Lower leg skin (tissue), 4 donors: ENCODE data around the gene ROBO1. TPM values are rescaled to one million over a fixed set of nuclear protein-coding genes. Genes with fewer than 3 reads are reported as not detected.

Experiments
- DNase-seq, 2 donors: peaks; one replicate each; pipeline ENCODE4 v3.0.0-alpha.2; 2019; ENCODE audit warnings: low spot score in 2 of 2
- H3K4me3 ChIP-seq: fragments of 200-600 bp; sonication (generic); 2 replicates; pipeline ENCODE4 v1.5.1; 2017; ENCODE audit warnings: mild to moderate bottlenecking, low read depth; ENCODE audit not compliant: poor library complexity, severe bottlenecking
- CTCF ChIP-seq, 3 donors: fragments of 450-650 bp; IDR thresholded peaks; one replicate each; pipeline ENCODE4 v1.5.1; 2016; ENCODE audit warnings: antibody characterized with exemption in 3 of 3, mild to moderate bottlenecking in 3 of 3, moderate library complexity in 2 of 3
- POLR2A ChIP-seq, 2 donors: fragments of 450-650 bp; IDR thresholded peaks; one replicate each; pipeline ENCODE4 v1.6.1; 2016 to 2017; ENCODE audit warnings: antibody characterized with exemption in 2 of 2, mild to moderate bottlenecking in 1 of 2, moderate library complexity in 1 of 2
- WGBS, 2 donors: methylation state at CpG; one replicate each; pipeline ENCODE4 v1.1.5; 2018; 5-methylcytosine and 5-hydroxymethylcytosine counted together
- intact Hi-C: fragments of 100-400 bp; cut with DNase I; formaldehyde crosslinking; loops from one replicate; pipeline ENCODE4 v1.15.0; 2023; ENCODE audit warnings: low total_unique reads
- total RNA-seq, 4 donors: library from RNA; depleted of rRNA; stranded (reverse); fragments of >200 nt; gene quantifications; one replicate each; pipeline ENCODE4 v1.1.0, GENCODE V29; 2016

Gene ROBO1
- total RNA-seq, 4 donors from 2014 or later = 26.3 to 60.0 (median 51.0) TPM

DNA sequence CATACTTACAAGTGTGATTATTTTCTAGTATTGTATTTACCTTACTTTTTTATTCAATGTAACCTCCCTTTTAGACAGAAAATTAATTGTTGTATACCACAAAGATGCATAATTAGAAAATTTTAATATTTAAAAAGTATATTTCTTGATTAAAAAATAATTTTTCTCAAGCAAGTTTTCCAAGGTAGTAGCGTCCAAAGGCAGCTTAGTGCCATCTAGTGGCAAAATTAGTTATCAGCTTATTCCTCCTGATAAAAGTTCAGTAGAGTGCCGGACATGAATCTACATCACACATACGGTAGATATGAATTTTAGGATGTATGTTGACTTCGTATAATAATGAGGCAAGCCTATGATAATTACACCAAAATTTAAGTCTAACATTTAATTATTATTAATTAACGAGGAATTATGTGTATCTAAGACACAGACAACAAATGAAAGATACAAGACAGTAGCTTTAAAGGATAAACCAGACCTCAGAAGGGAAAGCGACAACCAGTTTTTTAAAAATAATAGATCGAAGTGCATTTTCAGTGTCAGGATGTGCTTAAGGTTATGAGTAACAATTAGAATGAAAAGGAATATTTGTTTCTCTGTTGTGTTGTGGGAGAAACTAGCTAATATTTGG, 405.9 kb downstream of the ROBO1 start:
- intact Hi-C loops = no loop called here
- WGBS, 2 donors = 22% methylated on average over 7 of the region's 7 CpGs
- DNase-seq = no peak
- no peak for TF ChIP-seq POLR2A (IDR thresholded peaks at IDR 0.05)
- TF ChIP-seq CTCF (IDR thresholded peaks at IDR 0.05) = no peak
- no peak overlapping the region for H3K4me3 ChIP-seq

DNA sequence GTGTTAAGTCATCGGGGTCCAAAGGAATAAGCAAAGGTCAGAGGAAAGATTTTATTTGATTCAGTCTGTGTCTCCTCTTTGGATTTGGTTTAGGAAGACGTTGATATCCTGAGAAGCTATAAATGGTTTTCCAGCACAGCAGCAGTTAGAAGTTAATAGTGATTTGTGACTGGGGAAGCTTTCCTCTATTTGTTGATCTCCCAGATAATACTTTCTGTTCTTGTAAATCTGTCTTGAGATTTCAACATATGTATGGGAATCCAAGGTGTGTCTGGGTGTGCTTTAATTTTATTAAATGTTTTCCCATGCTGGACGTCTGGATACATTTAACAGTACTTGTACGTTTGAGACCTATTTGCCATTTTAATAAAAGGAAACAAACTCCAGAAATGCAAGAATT, 409.5 kb downstream of the ROBO1 start:
- WGBS, 2 donors = 61 to 62% methylated on average over 4 of the region's 4 CpGs
- TF ChIP-seq POLR2A (IDR thresholded peaks at IDR 0.05) = no peak
- TF ChIP-seq CTCF (IDR thresholded peaks at IDR 0.05) = no peak
- no peak overlapping the region for H3K4me3 ChIP-seq
- intact Hi-C loops = no loop called here
- no peak for DNase-seq

- intact Hi-C loops = no loop called here
- 92 to 93% methylated on average over 3 of the region's 3 CpGs for WGBS, 2 donors
- H3K4me3 ChIP-seq = no peak overlapping the region
- no peak for DNase-seq
- TF ChIP-seq POLR2A (IDR thresholded peaks at IDR 0.05) = no peak
Measured at GRCh38 chr3:79354179-79354688, 413.6 kb downstream of the ROBO1 start.

DNA sequence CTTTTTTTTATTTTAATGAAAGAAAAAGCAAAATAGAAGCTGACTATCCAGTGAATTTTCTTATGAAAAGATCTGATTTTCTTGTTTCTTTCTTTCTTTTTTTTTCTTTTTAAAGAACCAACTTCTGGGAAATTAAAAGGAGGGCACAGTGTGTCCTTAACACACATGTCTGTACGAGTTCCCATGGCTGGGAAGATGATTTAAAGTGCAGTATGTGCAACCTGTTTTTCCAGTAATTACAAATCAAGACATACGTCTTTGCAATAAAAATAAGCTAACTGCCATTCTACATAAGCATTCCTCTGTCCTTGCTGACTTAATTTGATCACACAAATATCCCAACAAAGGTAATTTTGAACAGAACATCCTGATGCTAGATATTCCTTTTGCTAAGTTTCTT, 416.1 kb downstream of the ROBO1 start:
- DNase-seq = no peak
- intact Hi-C loops = no loop called here
- H3K4me3 ChIP-seq = no peak overlapping the region
- TF ChIP-seq POLR2A (IDR thresholded peaks at IDR 0.05) (no peak), CTCF (IDR thresholded peaks at IDR 0.05) (no peak)
- WGBS, 2 donors = 28 to 47% methylated on average over 2 of the region's 2 CpGs

DNA sequence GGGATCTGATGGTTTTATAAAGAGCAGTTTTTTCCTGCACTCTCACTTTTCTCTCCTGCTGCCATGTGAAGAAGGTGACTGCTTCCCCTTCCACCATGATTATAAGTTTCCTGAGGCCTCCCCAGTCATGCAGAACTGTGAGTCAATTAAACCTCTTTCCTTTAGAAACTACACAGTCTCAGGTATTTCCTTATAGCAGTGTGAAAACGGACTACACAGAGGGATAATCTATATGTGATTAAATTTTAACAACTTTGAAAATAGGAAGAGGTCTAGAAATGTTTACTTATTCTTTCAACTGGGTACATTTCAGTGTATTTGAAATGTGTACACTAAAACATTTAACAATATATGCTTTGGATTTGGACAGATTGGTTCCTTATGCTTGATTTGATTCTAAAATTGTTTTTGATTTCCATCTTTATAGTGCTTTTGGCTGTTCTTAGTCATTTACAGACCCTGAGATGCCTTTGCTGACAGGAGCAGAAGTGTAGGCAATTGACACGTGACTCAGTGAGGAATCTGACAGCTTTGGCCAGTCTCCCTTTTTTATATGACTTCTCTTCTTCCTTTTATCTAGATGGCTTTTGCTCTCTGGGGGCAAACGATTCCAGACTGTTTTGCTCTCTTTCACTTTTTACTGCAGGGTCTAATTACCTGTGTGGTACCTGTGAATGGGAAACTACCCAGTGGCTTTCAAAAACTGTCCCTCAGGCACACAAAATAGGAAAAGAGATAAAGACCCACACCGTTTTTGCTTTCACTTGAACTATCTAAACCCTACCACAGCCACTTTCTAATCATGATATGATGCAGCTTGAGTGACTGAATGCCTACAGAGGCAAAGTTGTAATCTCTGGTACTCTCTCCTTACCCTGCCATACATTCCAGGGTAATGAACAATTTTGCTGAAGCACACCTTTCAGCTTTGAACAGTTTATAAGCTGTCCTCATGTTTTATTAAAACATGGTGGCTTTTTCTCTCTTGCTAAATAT, 422.6 kb downstream of the ROBO1 start:
- H3K4me3 ChIP-seq = no peak overlapping the region
- intact Hi-C loops = no loop called here
- 34 to 38% methylated on average over 4 of the region's 4 CpGs for WGBS, 2 donors
- no peak for TF ChIP-seq CTCF (IDR thresholded peaks at IDR 0.05)
- no peak for TF ChIP-seq POLR2A (IDR thresholded peaks at IDR 0.05)
- no peak for DNase-seq

GRCh38 chr3:79341961-79342360, 425.8 kb downstream of the ROBO1 start:
- no peak for TF ChIP-seq CTCF (IDR thresholded peaks at IDR 0.05)
- no peak for TF ChIP-seq POLR2A (IDR thresholded peaks at IDR 0.05)
- H3K4me3 ChIP-seq = no peak overlapping the region
- no peak for DNase-seq
- intact Hi-C loops = no loop called here
